Frontal cortex (tissue), 4 donors: ENCODE data around the gene ROBO2. TPM values are rescaled to one million over a fixed set of nuclear protein-coding genes. Genes with fewer than 3 reads are reported as not detected.

Experiments used
- DNase-seq, 2 donors: peaks; one replicate each; pipeline ENCODE4 v3.0.0; 2012; ENCODE audit warnings: low spot score in 2 of 2
- FAIRE-seq: peaks from 2 replicates; lab custom pipeline; 2012; peaks lifted over from hg19 to GRCh38; lab: Jason Lieb, UNC
- total RNA-seq: library from RNA; depleted of rRNA; stranded (reverse); fragments of >200 nt; gene quantifications from one replicate; pipeline ENCODE4 v1.2.3, GENCODE V29; 2014
- donor health status: control.
- donor health status: control.
- donor health status: control.

Gene ROBO2
- total RNA-seq, 1 donor from 2014 or later = 245 TPM

- no peak for FAIRE-seq
Measured at GRCh38 chr3:77247061-77247460, 207.2 kb downstream of the ROBO2 start.

DNA sequence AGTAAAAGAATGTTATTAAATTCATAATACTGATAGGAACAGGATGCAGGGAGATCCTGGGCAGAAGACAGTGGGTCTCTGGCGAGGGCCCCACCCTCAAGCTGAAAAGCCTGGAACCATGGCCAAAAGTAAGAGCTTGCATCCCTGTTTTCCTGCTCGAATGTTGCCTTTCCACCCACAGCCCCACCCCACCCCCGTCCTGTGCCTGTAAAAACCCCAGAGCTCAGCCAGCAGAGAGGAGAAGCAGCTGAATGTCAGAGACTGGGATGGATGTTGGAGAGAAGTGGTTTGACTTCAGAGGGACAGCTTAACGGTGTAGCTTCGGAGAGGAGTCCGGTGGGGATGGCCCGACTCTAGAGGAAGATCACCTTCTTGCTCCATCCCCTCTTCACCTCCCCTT lies 207.9 kb downstream of the ROBO2 start:
- FAIRE-seq = no peak
- DNase-seq = no peak

More at GRCh38 chr3:77247061-77247460, 207.2 kb downstream of the ROBO2 start:
- DNase-seq = peak in 1 of 2 donors; percentile 34

DNA sequence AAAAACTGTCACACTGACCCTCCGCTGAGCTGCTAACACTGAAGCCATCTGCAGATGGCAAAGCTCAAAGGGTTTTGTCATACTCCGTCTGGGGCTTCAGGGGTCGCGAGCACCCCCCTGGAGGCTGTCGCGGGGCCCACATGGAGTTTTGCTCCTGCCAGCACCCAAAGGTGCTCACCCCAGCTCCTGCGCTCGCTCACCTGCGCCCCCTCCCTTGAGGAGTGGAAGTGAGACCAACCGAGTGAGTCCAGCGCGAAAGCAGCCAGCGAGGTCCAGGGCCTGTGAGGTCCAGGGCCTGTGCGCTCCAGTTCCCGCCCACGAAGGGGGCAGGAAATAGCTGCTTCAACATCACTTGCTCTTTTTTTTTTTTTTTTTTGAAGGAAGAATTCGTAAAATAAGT lies 208.5 kb downstream of the ROBO2 start:
- no peak for FAIRE-seq
- DNase-seq = no peak

DNA sequence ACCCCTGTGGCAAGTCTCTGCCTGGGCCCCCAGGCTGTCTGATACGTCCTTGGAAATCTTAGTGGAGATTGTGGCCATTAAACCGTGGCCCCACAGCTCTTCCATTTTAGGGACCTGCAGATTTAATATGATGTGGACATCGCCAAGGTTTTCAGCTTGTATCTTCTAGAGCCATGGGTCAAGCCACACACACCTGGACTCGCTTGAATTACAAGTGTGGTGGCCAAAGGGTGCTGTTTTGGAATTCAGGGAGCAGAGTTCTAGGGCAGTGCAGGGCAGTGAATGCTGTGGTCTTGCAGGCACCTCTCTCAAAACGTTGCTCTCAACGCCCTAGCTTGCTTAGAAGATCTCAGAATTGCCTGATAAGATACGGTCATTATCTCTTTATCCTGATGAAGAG lies 211.2 kb downstream of the ROBO2 start:
- no peak for DNase-seq
- no peak for FAIRE-seq

- FAIRE-seq (peak; percentile 66), DNase-seq (peak in 1 of 2 donors; percentile 31)
Measured at GRCh38 chr3:77254967-77255831, 215.3 kb downstream of the ROBO2 start.

DNA sequence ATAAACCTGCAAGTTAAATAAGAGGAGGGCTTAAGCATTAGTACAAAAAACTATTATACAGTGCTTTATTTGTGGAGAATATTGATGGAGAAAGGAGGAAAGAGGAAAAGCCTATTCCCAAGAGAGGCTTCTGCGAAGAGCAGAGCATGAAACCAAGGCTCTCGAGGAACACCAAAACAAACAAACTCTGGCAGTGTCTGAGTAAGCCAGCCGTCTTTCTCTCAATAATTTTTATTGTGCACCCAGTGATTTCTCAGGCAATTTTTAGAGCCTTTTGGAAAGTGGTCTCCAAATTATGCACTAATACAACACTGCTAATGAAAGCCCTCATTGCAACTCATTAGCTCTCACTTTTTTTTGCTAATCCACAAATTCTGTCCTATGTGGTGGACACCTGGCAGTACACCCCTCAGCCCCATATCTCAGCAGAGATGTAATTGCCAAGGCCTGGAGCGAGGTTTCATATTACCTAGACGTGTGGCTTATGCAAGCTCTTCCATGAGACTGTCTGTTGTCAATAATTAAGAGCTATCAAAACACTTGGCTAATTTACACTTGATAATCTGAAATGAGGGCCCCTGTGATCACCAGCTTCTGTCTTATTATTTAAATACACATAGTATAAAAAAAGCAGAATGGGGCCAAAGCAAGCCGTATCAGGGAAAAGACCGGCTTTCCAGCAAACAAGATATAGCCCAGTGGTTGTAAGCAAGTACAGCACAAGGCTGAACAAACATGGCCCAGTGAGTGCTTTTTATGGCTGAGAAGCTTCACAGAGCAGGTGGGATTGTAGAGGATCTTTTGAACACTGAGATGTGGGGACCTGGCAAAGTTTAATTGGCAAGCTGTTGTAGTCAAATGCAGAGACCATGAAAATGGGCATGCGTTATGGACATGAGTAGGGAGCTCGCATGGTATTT lies 216.9 kb downstream of the ROBO2 start:
- FAIRE-seq = no peak
- DNase-seq = no peak

DNA sequence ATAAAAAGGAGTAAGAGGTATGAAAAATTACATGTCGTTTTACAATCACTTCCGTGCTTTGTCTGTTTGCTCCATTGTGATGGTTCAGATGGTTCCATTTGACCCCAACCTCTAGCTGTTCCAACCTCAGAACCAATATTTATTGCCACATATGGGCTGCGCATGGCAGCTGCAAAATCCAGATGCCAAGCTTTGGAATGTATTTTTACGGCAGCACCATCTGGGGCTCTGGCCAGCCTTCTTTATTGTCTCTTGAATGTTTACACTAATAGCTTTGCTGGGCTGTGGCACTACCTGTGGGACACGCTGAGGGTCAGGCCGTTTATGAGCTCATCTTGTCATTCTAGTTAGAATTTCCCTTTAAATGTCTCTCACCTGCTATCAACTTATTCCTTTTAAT lies 219.8 kb downstream of the ROBO2 start:
- no peak for DNase-seq
- FAIRE-seq = no peak

DNA sequence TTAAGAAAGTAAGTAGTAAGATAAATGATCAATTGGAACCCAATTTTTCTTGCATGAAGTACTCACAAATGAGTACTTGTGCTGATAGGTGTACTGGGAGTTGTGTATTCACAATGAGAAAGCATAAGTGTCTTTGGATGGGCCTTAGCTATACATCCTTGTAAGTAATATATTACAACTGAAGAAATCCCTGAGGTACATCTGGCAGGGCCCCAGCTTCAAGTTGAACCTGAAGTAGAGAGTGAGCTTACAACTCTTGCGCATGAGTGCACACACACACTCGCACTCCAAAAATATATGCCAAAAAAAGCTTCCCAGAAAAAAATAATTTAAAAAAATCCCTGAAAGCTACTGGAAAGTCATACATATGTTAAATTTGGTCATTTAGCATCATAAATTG lies 222.5 kb downstream of the ROBO2 start:
- DNase-seq (no peak), FAIRE-seq (no peak)

DNA sequence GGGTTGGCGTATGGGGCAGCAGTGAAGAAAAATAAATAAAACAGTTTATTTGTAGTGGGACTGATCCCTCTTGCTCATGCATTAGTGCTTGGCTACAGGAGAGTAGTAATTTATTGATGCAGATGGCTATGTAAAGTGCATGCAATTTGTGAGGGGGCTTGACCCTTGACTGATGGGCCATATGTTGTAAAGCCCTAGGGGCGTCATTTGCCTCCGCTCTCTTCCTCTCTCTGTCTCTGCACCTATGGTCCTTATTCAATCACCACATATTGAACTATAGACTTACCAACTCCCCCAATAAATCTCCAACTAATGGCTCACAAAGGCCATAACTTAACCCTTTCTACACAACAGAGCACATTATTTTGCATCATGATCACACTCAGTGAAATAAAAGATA lies 227.7 kb downstream of the ROBO2 start:
- no peak for DNase-seq
- no peak for FAIRE-seq

GRCh38 chr3:77271306-77271705 lies 231.4 kb downstream of the ROBO2 start:
- no peak for DNase-seq
- no peak for FAIRE-seq

DNA sequence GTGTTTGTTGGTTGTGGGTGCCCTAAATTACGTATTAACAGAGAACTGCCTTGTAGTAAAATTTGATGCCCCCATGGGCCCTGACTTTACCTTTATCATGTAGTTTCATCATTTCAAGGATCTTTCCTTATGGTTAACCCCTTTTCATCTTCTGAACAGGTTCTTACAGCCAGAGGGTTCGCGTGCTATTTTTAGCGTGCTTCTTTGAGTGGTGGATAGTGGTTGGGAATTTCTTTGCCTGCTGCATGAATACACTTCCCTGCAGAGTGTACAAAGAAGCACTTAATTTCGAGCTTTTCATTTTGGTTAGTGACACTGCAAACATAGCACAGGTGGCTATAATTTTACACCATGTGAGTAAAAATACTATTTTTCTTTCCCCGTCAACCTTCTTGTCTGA lies 231.8 kb downstream of the ROBO2 start:
- DNase-seq (no peak), FAIRE-seq (no peak)

- peak; percentile 31 for FAIRE-seq
- DNase-seq = no peak
Measured at GRCh38 chr3:77279276-77279675, 239.4 kb downstream of the ROBO2 start.

GRCh38 chr3:77281721-77282120 lies 241.8 kb downstream of the ROBO2 start:
- DNase-seq (no peak), FAIRE-seq (no peak)

DNA sequence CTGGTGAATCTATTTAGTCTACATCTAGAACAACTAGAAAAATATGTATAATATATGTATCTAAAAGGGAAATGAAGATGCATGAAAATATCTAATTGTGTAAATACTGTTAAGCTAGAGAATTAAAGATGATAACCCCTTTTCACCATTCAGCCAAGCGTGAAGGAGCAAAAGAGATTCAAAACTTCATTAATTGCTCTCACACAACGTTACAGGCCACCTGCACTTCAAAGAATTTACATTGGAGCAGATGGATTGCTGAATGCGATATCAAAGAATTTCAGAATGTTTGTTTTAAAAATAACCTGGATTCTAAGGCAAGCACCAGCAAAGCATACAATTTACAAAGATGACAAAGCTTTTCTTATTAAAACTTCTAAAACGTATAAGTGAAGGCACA lies 243.2 kb downstream of the ROBO2 start:
- no peak for DNase-seq
- no peak for FAIRE-seq

DNA sequence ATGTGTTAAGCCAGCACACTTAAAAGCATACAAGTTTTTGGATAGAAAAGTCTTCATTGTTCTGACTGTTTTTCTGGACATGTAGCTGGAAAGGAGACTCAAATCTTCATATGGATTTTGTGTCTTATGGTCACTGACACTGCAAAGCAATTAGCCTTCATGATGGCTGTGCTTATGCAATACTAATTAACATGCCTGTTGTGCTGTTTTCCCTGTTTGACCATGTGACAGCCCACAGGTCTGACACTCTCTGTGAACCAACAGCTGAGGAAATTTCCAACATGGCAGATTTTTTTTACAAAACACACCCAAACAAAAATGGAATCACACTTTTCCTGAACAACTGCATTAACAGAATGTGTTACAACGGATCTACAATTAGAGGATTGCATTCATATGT lies 248.4 kb downstream of the ROBO2 start:
- no peak for FAIRE-seq
- no peak for DNase-seq

GRCh38 chr3:77296527-77296926 lies 256.6 kb downstream of the ROBO2 start:
- no peak for DNase-seq
- FAIRE-seq = no peak

DNA sequence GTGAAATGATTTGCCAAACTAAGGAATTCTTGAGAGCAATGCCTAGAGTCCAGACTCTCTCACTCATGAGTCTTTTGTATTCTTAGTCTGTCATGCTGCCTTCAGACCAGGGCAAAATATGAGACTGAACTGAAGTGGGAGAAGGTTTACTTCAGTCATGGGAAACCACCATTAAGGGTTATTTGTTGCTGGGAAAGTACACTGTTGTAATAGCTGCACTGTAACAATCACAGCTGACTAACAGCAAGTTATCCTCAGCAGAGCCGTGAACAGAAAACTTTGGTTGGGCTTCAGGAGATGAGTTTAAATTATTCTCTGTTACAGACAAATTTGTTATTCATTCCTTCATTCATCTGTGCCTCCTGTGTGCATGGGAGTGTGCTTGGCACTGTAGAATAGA lies 258.5 kb downstream of the ROBO2 start:
- FAIRE-seq (no peak), DNase-seq (no peak)

GRCh38 chr3:77303955-77304699 lies 264.2 kb downstream of the ROBO2 start:
- DNase-seq (no peak), FAIRE-seq (no peak)

GRCh38 chr3:77304700-77305021 lies 264.8 kb downstream of the ROBO2 start:
- DNase-seq (no peak), FAIRE-seq (no peak)

- DNase-seq (no peak), FAIRE-seq (no peak)
Measured at GRCh38 chr3:77309460-77309859, 269.6 kb downstream of the ROBO2 start.
